K562 (cell line): Measurements from ENCODE around the gene CALU. TPM values are rescaled to one million over a fixed set of nuclear protein-coding genes. Genes with fewer than 3 reads are reported as not detected.
A peak's percentile ranks its signal among the peaks of the same experiment; 100 is the strongest.

ENCODE experiments used
- CCNT2 ChIP-seq: IDR thresholded peaks from 2 replicates; pipeline ENCODE4 v1.6.1; 2011; ENCODE audit warnings: borderline replicate concordance, low read depth, mild to moderate bottlenecking, moderate library complexity, mixed read lengths, low read length; ENCODE audit not compliant: insufficient read length; ENCODE audit errors: extremely low read depth
- HLTF ChIP-seq: fragments of 450-650 bp; IDR thresholded peaks from 2 replicates; pipeline ENCODE4 v1.6.1; 2016
- ILK ChIP-seq: fragments of 450-650 bp; IDR thresholded peaks from 2 replicates; pipeline ENCODE4 v1.6.1; 2016; ENCODE audit warnings: missing genetic modification characterization, low read depth, mild to moderate bottlenecking, missing compliant biosample characterization, moderate library complexity, borderline replicate concordance
- MITF ChIP-seq: IDR thresholded peaks from 2 replicates; pipeline ENCODE4 v1.6.1; 2014; ENCODE audit warnings: antibody characterized with exemption
- MTA3 ChIP-seq: fragments of 450-650 bp; formaldehyde crosslinking; IDR thresholded peaks from 2 replicates; pipeline ENCODE4 v1.6.1; 2017; ENCODE audit warnings: mild to moderate bottlenecking, borderline replicate concordance
- POLR2AphosphoS5 ChIP-seq: IDR thresholded peaks from 2 replicates; pipeline ENCODE4 v1.6.1; 2011; ENCODE audit warnings: mild to moderate bottlenecking, low read depth, low read length, moderate library complexity; ENCODE audit not compliant: control insufficient read depth, insufficient read depth
- RAD51 ChIP-seq: fragments of 450-650 bp; IDR thresholded peaks from 2 replicates; pipeline ENCODE4 v1.7.1; 2016; ENCODE audit warnings: low read depth, mild to moderate bottlenecking, borderline replicate concordance
- RBM39 ChIP-seq: fragments of 200-400 bp; formaldehyde crosslinking; optimal IDR thresholded peaks from 2 replicates; pipeline ENCODE3; 2018; ENCODE audit warnings: low read depth, low read length
- RFX1 ChIP-seq: fragments of 450-650 bp; IDR thresholded peaks from 2 replicates; pipeline ENCODE4 v1.6.1; 2016; ENCODE audit warnings: mild to moderate bottlenecking, moderate library complexity
- SIX5 ChIP-seq, 2 experiments: IDR thresholded peaks; 2 replicates each; pipeline ENCODE4 v1.6.1; 2011; ENCODE audit warnings: low read length in 2 of 2, borderline replicate concordance in 1 of 2, low read depth in 1 of 2, mild to moderate bottlenecking in 1 of 2, moderate library complexity in 1 of 2; ENCODE audit not compliant: insufficient read depth in 1 of 2
- ZBTB43 ChIP-seq: sonication (generic); formaldehyde crosslinking; IDR thresholded peaks from 2 replicates; pipeline ENCODE4 v1.8.0; 2023; ENCODE audit warnings: mild to moderate bottlenecking, missing genetic modification reagents
- ZFP1 ChIP-seq: fragments of 450-650 bp; formaldehyde crosslinking; IDR thresholded peaks from 2 replicates; pipeline ENCODE4 v1.4.0; 2020; ENCODE audit warnings: mild to moderate bottlenecking, mixed read lengths
- ZFP36 ChIP-seq: fragments of 150-350 bp; IDR thresholded peaks from 2 replicates; pipeline ENCODE4 v1.6.1; 2018; ENCODE audit warnings: low read length, low read depth; ENCODE audit not compliant: partially characterized antibody
- ZHX1 ChIP-seq: fragments of 150-350 bp; conservative IDR thresholded peaks from 2 replicates; pipeline ENCODE4 v1.6.1; 2014; ENCODE audit warnings: low read length
- ZNF217 ChIP-seq: sonication (generic); formaldehyde crosslinking; IDR thresholded peaks from 2 replicates; pipeline ENCODE4 v1.8.0; 2022; ENCODE audit warnings: mild to moderate bottlenecking, missing genetic modification reagents
- ZNF445 ChIP-seq: fragments of 250-450 bp; sonication (Bioruptor Pico); IDR thresholded peaks from 2 replicates; pipeline ENCODE4 v1.4.0; 2020; ENCODE audit warnings: low read depth, mild to moderate bottlenecking, moderate library complexity
- ZZZ3 ChIP-seq: fragments of 450-650 bp; IDR thresholded peaks from 2 replicates; pipeline ENCODE4 v1.6.1; 2016; ENCODE audit warnings: antibody characterized with exemption, mild to moderate bottlenecking, moderate library complexity
- polyA plus RNA-seq, 8 experiments: library from polyadenylated mRNA; depleted of rRNA in 4 of 8; stranded (reverse) in 5 of 8; unstranded in 3 of 8; fragments of >200 nt; fragmentation: Nextera tagmentation in 2 of 8; fragmentation: Illumina TruSeq in 1 of 8; extraction: Ambion mirVana in 2 of 8; extraction: Trizol in 1 of 8; gene quantifications; 2 replicates each; pipeline versions ENCODE4 v1.2.1 to v1.2.3, GENCODE V29; 2011 to 2014; ENCODE audit warnings: inconsistent platforms in 1 of 8, missing spikeins in 1 of 8
- total RNA-seq, 7 experiments: library from RNA; depleted of rRNA in 6 of 7; stranded (reverse); fragments of >200 nt in 6 of 7; fragmentation: Illumina TruSeq in 2 of 7; extraction: Trizol in 2 of 7; gene quantifications; 2 replicates each; pipeline versions ENCODE4 v1.2.1 to v1.2.3, GENCODE V29; 2011 to 2021; ENCODE audit warnings: low replicate concordance in 1 of 7

The CALU gene
- total and polyA plus RNA-seq, 9 of the 15 experiments (the other 6 are each of a cell fraction or from before 2014, with no cell fraction given): 166 to 286 (median 215) TPM

- TF ChIP-seq POLR2AphosphoS5 (no peak), MITF (no peak), ZNF217 (CRISPR knock-in tag) (no peak), HLTF (no peak), ZFP1 (no peak), ZFP36 (no peak), ILK (tag) (no peak), SIX5 (IDR thresholded peaks at IDR 0.05; ENCODE audit: borderline replicate concordance in 1 of 2, insufficient read depth in 1 of 2, low read depth in 1 of 2, low read length in 2 of 2) (no peak), ZBTB43 (CRISPR knock-in tag) (no peak), RFX1 (no peak), ZNF445 (CRISPR knock-in tag) (no peak), RAD51 (peak; percentile 57; the same call in 1 of the 2 replicates), RBM39 (no peak), MTA3 (no peak), ZHX1 (no peak), CCNT2 (no peak), ZZZ3 (no peak)
Observed at GRCh38 chr7:128732521-128733277, 6.5 kb upstream of the CALU start (continued).
